Left hindlimb (tissue), 1 donor: ENCODE data around the gene TP53TG3.
"Not testable (repeated sequence)": the region's sequence is repeated elsewhere in the genome, so short reads cannot be mapped to it uniquely, and the experiment has no call there.

ENCODE experiments used
- DNase-seq: peaks from one replicate; pipeline ENCODE4 v3.0.0-alpha.2; 2018

Gene TP53TG3, protein sequence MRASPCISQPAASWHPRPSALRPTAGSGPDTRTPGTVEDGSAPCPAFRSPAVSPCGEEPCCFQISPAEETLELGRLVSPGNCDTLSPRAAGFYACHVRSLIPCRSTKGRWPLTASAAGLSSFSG

DNA sequence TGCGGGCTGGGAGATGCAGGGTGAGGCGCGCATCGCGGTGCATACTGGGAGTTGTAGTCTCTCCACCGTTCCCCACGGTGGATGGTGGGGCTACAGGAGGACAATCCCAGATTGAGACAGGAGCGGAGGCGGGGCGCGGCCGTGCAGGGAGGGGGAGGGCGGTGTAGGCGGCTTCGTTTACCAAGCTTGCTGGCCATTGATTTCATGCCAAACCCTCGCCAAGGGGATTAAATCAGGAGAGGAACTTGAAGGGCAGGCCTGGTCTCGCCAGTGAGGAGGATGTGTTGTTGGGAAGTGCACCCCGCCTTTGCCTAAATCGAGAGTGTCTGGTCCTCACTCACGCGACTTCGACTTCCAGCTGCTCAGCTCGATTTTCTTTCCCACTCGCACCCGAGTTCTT lies at the start of gene TP53TG3:
Gene TP53TG3, minus strand, starts transcription at position 101 of the 400 bp plus-strand sequence. Its CDS starts 68 bp downstream, at position 33.
- not testable (repeated sequence) for DNase-seq

DNA sequence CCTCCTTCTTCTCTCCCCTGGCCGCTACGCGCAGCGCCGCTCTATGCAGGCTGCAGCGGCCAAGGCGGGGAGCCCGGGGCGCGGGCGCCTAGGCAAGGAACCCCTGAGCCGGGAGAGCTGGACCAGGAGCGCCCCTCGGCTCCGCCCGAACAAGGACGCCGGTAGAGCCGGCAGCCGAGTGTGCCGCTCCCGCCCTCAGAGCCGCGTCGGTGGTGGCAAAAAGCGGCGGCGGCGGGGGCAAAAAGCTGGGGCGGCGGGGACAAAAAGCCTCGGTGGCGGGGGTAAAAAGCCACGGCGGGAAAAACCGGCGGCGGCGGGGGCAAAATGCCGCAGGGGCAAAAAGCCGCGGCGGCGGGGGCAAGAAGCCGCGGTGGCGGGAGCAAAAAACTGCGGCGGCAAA lies 25.1 kb downstream of the TP53TG3 start:
- DNase-seq, result not testable (repeated sequence)

DNA sequence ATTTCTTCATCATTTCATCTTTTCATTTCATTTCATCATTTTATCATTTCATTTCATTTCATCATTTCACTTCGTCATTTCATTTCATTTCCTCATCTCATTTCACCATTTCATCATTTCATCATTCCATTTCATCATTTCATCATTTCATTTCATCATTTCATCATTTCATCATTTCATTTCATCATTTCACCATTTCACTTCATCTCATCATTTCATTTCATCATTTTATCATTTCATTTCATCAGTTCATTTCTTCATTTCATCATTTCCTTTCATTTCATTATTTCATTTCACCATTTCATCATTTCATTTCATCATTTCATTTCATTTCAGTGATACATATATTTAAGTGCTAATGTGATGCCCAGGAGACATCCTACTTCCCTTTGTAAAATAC lies 28.4 kb downstream of the TP53TG3 start:
- not testable (repeated sequence) for DNase-seq

DNA sequence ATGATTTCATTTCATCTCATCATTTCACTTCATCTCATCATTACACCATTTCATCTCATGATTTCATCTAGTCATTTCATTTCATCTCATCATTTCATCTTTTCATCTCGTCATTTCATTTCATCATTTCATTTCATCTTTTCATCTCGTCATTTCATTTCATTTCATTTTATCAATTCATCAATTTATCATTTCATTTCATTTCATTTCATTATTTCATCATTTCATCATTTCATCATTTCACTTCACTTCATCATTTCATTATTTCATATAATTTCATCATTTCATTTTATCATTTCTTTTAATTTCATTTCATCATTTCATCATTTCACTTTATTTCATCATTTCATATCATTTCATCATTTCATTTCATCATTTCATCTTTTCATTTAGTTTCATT lies 29.2 kb downstream of the TP53TG3 start:
- not testable (repeated sequence) for DNase-seq

DNA sequence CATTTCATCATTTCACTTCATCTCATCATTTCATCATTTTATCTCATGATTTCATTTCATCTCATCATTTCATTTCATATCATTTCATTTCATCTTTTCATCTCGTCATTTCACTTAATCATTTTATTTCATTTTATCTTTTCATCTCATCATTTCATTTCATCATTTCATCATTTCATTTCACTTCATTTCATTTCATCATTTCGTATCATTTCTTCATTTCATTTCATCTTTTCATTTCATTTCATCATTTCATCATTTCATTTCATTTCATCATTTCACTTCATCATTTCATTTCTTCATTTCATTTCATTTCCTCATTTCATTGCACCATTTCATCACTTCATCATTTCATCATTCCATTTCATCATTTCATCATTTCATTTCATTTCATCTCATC lies 29.8 kb downstream of the TP53TG3 start:
- not testable (repeated sequence) for DNase-seq

DNA sequence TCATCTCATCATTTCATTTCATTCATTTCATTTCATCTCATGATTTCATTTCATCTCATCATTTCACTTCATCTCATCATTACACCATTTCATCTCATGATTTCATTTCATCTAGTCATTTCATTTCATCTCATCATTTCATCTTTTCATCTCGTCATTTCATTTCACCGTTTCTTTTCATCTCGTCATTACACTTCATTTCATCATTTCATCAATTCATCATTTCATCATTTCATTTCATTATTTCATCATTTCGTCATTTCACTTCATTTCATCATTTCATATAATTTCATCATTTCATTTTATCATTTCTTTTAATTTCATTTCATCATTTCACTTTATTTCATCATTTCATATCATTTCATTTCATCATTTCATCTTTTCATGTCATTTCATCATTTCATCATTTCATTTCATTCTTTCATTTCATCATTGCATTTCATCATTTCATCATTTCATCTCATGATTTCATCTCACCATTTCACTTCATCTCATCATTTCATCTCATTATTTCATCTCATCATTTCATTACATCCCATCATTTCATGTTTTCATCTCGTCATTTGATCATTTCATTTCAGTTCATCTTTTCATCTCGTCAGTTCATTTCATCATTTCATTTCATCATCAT lies 30.6 kb downstream of the TP53TG3 start:
- DNase-seq, result not testable (repeated sequence)

DNA sequence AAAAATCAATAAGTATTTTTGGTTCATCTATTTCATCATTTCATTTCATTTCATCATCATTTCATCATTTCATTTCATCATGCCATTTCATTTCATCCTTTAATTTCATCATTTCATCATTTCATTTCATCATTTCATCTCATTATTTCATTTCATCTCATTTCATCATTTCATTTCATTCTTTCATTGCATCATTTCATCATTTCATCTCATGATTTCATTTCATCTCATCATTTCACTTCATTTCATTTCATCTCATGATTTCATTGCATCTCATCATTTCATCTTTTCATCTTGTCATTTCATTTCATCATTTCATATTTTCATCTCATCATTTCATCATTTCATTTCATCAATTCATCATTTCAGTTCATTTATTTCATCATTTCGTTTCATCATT lies 31.2 kb downstream of the TP53TG3 start:
- not testable (repeated sequence) for DNase-seq

DNA sequence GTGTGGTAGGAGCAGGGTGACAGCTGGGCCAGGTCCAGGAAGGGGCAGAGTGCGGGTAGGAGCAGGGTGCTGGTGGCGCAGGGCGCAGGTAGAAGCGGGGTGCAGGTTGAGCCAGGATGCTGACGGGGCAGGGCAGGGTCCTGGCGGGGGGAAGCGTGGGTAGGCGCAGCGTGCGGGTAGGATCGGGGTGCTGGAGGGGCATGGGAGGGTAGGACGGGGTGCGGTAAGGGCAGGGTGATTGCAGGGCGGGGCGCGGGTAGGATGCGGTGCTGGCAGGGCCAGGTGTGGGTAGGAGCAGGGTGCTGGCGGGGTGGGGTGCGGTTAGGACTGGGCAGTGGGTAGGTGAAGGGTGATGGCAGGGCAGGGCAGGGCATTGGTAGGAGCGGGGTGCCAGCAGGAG lies 38.4 kb downstream of the TP53TG3 start:
- not testable (repeated sequence) for DNase-seq

DNA sequence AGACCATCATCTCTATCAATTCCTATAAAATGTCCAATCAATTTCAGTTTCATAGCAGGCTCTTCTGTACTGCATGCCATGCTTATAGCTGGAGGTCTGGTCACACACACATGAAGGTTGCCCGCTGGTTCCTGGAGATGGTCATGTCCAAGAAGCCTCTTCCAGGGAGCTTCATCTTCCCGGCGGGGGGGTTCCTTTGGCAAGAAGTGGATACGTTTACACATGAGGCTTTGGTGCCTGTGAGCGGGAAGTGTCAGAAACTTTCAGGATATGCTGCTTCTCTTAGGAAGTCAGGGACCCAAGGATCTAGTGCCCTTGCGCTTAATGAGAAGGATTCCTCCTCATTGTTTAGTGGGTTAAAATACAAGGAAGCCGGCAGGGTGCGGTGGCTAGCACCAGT lies 43.9 kb downstream of the TP53TG3 start:
- not testable (repeated sequence) for DNase-seq
